ENCODE results near the gene NRXN3.
A peak's percentile ranks its signal among the peaks of the same experiment; 100 is the strongest.

Gene NRXN3

GRCh38 chr14:79698298-79698711 is 1528.1 kb downstream of the NRXN3 start:
- no peak for DNase-seq (ENCODE audit: low read depth)

- no peak for DNase-seq (ENCODE audit: low read depth)
Measured at GRCh38 chr14:79699206-79699605, 1529.0 kb downstream of the NRXN3 start.

DNA sequence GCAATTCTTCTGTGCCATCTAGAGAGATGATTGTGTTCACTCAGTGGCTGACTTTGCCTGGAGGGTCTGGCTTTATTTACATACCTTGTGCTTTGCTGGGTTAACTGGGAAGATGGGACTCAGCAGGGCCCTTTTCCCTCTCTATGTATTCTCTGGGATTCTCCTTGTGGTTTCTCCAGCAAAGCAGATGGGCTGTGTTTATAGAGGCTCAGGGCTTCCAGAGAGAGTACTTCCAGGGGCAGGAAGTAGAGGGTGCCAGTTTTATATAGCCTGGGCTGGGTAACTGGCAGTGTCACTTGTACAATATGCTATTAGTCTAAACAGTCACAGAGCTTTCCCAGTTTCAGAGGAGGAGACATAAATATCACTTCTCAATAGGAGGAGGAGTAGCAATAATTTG is 1531.2 kb downstream of the NRXN3 start:
- DNase-seq (ENCODE audit: low read depth) = no peak

DNA sequence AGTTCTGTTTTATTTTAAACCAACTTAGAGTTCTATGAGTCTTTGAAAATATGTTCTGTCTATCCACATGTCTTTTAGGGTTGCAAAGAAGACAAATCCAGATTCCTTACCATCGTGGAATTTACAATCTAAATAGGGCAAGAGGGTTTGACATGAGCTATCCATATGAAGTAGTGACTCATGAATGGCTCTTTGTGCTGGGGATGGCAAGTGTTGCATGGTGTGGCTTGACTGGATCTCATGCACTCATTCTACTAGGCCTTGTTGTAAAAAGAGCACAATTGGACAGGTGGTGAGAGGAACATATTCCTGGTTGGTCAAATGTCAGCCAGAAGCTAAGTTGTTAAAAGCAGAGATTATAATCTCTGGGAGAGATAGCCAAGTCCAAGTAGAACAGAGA is 1532.0 kb downstream of the NRXN3 start:
- DNase-seq (ENCODE audit: low read depth) = no peak

DNA sequence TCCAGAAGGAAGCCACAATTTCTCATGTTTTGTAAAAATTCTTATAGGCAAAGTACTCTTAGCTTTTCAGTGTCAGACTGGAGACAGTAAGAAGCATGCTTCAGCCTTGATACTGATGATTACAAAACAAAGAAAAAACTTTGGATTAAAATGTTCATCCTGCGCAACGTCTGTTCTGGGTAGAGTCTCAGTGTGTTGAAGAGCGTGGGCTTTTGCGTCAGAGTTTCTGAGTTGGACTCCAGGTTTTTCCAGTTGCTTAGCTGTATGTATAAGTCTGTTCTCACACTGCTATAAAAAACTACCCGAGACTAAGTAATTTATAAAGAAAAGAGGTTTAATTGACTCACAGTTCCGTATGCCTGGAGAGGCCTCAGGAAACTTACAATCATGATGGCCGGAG is 1533.0 kb downstream of the NRXN3 start:
- no peak for DNase-seq (ENCODE audit: low read depth)

GRCh38 chr14:79704041-79704807 is 1534.1 kb downstream of the NRXN3 start:
- no peak for DNase-seq (ENCODE audit: low read depth)

DNA sequence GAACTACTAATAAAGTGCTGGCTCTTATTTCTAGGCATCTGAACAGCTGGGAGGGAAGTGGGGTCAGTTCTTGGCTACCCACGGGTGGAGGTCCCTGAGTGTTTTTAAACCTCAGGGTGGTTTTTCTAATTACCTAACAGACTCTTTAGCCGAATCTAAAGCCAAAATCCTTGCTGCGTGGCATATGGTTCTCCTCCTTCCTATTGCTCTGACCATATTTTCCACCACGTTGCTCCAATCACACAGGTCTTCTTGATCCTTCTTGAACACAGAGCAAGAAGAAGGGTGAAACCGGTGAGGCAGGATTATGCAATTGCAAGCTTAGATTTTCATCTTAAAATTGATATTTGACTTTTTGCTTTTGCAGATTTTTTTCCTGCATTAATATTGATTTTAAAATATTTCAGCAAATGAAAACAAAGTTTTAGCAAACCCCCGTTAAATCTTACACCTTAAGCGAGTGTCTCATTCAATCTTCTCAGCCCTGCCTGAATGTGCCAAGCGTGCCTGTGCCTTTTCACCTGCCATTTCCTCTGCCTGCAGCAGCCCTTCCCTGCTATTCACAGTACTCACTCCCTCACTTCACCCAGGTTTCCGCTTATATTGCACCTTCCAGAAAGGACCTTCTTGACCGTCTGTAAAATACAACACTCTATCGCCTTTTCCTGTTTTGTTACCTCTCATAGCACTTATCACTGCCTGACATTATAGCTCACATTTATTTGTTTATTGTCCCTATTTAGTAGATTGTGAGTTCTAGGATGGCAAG is 1535.1 kb downstream of the NRXN3 start:
- DNase-seq (ENCODE audit: low read depth) = no peak

DNA sequence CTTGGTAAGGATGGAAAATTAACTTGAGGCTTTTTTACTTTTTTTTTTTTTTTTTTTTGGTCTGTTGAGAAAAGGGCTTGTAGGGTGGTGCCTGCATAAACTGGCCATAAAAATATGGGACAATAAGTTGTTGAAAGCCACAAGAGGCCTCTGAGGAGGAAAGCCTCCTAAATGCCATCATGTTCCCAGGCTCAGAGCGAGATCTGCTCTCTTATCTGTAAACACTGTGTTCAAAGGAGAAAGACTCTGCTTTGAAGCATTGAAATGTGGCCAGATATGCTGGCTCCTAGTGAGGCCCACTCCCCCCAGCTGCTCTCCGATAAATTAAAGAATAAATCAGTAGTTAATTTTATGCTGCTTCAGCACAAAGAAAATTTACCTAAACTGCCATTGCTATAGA is 1536.2 kb downstream of the NRXN3 start:
- DNase-seq (ENCODE audit: low read depth) = no peak

- DNase-seq (ENCODE audit: low read depth) = peak; percentile 24
Measured at GRCh38 chr14:79708426-79709388, 1538.5 kb downstream of the NRXN3 start.

DNA sequence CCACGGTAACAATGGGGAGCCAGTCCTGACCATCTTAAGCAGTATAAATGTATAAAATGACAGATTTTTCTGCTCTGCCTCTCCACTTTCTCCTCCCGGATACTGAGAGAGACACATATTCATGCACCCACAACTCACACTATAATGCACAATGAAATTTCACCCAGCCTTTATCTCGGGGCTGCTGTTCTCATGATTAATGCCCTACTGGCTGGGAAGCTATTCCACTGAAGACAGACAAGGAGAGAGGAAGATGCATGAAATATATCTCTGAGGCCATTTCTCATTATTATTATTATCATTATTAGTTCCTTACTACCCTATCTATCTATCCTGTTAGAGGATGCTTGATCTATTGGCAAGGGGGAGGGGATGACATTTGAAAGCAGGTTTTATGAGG is 1539.4 kb downstream of the NRXN3 start:
- no peak for DNase-seq (ENCODE audit: low read depth)

DNA sequence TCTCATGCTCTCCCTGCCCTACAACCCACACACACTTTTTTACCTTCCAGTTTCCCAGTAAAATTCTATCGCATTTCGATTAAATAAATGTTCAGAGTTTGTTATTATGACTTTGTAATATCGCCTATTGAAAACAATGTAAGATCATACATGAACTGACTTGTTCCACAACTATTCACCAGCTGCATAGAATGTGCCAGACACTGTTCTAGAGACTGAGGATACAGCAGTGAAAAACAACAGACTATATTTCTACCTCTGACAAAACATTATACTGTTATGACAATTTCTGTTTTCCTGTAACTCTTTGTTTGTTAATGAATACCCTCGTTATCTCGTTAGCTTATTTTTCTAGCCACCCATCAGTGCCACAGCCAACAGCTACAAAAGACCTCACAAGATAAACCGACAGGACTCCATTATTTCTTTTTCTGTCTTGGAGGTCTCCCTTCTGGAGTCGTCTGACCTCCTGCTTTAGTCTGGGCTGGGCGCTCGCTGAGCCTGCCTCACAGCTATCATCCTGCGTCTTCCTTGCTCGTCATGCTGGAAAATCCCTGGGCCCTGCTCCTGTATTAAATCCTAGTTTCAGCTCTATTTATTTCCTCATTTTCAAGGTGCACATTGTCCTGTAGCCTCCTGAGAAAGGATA is 1542.3 kb downstream of the NRXN3 start:
- no peak for DNase-seq (ENCODE audit: low read depth)

- DNase-seq (ENCODE audit: low read depth) = no peak
Measured at GRCh38 chr14:79721399-79722084, 1551.4 kb downstream of the NRXN3 start.

GRCh38 chr14:79724934-79725717 is 1555.0 kb downstream of the NRXN3 start:
- no peak for DNase-seq (ENCODE audit: low read depth)

- no peak for DNase-seq (ENCODE audit: low read depth)
Measured at GRCh38 chr14:79727900-79728299, 1557.7 kb downstream of the NRXN3 start.

- no peak for DNase-seq (ENCODE audit: low read depth)
Measured at GRCh38 chr14:79728331-79728730, 1558.2 kb downstream of the NRXN3 start.

GRCh38 chr14:79729731-79730130 is 1559.6 kb downstream of the NRXN3 start:
- DNase-seq (ENCODE audit: low read depth) = no peak

DNA sequence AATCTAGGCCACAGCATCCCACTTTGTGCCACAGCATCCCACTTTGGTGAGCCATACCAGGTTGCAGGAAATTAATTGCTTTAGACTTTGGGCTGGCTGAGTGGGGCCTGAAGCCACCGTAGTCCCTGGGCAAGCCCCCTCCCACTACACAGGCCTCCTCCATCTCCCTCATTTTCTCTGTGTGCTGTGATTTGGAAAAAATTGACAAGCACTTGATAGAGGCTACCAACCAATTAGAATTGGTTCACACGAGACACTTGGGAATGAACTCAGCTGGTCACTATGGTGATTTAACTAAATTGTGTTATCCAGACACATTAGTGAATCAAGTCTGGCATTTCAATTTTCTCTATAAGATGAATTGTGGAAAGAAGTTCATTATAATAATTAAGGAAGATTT is 1560.0 kb downstream of the NRXN3 start:
- DNase-seq (ENCODE audit: low read depth) = no peak

DNA sequence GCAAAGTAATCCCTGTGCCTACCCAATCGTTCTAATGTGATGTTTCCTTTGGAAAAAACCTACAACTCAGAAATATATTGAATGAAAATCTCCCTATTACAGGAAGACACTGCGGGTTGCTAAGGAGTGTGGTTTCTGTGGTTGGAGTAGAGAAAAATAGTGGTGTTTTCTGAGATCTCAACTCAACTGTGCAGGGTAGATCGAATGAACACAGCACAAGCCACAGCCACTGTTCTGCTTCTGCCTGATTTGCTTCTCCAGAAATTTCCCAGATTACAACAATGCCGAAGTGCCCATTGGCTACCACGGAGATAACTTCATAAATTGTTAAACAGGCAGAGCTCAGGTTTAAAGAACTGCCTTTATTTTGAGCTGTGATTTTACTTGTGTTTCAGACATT is 1560.8 kb downstream of the NRXN3 start:
- DNase-seq (ENCODE audit: low read depth) = peak; percentile 55

DNA sequence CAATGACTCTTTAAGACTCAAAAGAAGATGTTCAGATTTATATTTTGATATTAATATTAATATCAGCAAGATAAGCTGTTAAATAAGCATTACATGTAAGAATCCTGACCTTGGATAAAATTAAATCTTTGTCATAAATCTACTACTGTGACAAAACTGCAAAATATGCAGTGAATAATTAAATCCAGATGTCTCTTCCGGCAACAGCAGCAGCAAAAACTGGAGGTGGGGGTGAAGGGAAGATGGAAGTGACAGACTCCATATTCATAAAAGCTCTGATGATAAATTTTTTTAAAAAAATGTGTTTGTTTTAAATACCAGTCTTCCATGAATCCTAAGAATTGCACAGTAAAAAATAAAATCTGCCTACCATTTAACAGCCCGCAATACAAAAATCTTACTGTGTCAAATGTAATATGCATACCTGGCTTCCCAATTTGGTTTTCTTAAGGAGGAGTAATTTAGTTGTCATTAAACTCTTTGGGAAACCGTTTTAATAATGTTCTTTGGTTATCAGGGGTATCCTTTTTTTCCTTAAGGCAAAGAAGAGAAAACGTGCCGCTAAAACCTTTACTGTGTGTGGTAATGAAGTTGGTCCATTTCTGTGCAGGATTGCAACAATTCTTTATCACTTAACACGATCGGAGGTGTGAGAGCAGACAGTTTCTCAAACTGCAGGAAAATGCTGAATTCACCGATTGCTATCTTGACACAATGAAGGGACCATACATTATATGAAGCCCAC is 1562.9 kb downstream of the NRXN3 start:
- peak; percentile 22 for DNase-seq (ENCODE audit: low read depth)

DNA sequence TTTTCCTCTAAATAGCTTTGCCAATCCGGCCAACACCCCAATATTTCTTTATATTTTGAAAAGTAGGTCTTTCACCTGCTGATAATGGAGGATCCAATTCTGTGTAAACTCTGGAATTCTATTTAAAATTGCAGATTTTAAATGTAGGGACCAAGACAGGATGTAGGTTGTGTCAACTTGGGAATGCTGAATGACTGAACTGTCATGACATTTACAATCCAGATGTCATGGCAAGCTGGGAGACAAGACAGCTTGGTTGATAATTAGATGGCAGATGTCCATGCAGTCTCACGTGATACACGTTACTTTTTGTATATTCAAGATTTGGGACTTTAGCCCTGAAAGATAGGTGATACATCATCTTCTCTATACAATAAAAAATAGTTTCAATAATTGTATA is 1564.0 kb downstream of the NRXN3 start:
- DNase-seq (ENCODE audit: low read depth) = no peak
